ENCODE measurements around the gene ART5.

The ART5 gene

GRCh38 chr11:3623767-3624458, 17.9 kb downstream of the ART5 start:
- TF ChIP-seq POLR2AphosphoS5 (IDR thresholded peaks at IDR 0.05; ENCODE audit: low read depth, low read length) (no peak), REST (IDR thresholded peaks at IDR 0.05; ENCODE audit: insufficient read depth in 1 of 2, low read depth in 2 of 2, low read length in 2 of 2) (no peak), TAF1 (IDR thresholded peaks at IDR 0.05; ENCODE audit: borderline replicate concordance, insufficient read depth, low read length) (no peak), FOXP2 (optimal IDR thresholded peaks at IDR 0.05; ENCODE audit: borderline replicate concordance, extremely low read depth, extremely low read length, insufficient read depth) (no peak), SIN3A (IDR thresholded peaks at IDR 0.05; ENCODE audit: borderline replicate concordance, insufficient read depth, low read length) (no peak)

DNA sequence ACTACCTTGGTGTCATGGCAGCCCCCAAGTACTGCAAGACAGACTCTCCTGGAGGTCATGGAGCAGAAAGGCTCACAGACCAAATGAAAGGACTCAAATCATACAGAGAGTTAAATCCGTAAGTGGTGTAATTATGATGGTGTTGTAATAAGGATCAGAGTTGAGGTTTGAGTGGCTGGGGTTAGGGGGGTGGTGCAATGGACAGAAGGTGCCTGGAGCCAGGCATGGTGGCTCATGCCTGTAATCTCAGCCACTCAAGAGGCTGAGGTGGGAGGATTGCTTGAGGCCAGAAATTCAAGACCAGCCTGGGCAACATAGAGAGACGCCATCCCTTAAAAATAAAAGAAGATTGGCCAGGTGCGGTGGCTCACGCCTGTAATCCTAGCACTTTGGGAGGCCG, 18.7 kb downstream of the ART5 start:
- TF ChIP-seq REST (IDR thresholded peaks at IDR 0.05; ENCODE audit: insufficient read depth in 1 of 2, low read depth in 2 of 2, low read length in 2 of 2), result no peak

- TF ChIP-seq POLR2AphosphoS5 (IDR thresholded peaks at IDR 0.05; ENCODE audit: low read depth, low read length) (no peak), TAF1 (IDR thresholded peaks at IDR 0.05; ENCODE audit: borderline replicate concordance, insufficient read depth, low read length) (no peak), REST (IDR thresholded peaks at IDR 0.05; ENCODE audit: insufficient read depth in 1 of 2, low read depth in 2 of 2, low read length in 2 of 2) (no peak), SIN3A (IDR thresholded peaks at IDR 0.05; ENCODE audit: borderline replicate concordance, insufficient read depth, low read length) (no peak), FOXP2 (optimal IDR thresholded peaks at IDR 0.05; ENCODE audit: borderline replicate concordance, extremely low read depth, extremely low read length, insufficient read depth) (no peak)
Observed at GRCh38 chr11:3622521-3622920, 19.3 kb downstream of the ART5 start.

DNA sequence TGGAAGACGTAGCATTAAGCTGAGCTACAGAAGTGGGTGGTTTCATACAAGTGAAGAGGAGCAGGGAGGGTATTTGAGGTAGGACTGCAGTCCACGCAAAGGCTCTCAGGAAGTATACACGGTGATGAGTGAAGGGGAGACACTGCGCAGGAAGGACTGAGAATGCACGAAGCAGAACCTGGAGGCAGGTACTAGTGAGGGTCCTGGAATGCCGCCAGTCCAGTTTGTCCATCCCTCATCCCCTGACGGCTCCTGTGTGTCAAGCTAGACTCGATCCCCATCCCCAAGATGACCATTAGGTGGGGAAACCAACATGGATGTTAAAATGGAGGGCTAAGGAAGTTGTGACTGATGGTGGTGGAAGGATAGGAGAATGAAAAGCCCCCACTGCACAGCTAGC, 23.8 kb downstream of the ART5 start:
- TF ChIP-seq SIN3A (IDR thresholded peaks at IDR 0.05; ENCODE audit: borderline replicate concordance, insufficient read depth, low read length), result no peak
- TF ChIP-seq FOXP2 (optimal IDR thresholded peaks at IDR 0.05; ENCODE audit: borderline replicate concordance, extremely low read depth, extremely low read length, insufficient read depth), result no peak
- TF ChIP-seq POLR2AphosphoS5 (IDR thresholded peaks at IDR 0.05; ENCODE audit: low read depth, low read length), result no peak
- no peak for TF ChIP-seq REST (IDR thresholded peaks at IDR 0.05; ENCODE audit: insufficient read depth in 1 of 2, low read depth in 2 of 2, low read length in 2 of 2)
- no peak for TF ChIP-seq TAF1 (IDR thresholded peaks at IDR 0.05; ENCODE audit: borderline replicate concordance, insufficient read depth, low read length)
